Measurements from ENCODE around the gene EPPIN.

EPPIN gene

GRCh38 chr20:45555198-45555597 lies 8.0 kb upstream of the EPPIN start:
- TF ChIP-seq CTCF (IDR thresholded peaks at IDR 0.05; ENCODE audit: low read depth, low read length), result no peak
- no peak overlapping the region for H3K4me3 ChIP-seq (ENCODE audit: low read depth, low read length)

GRCh38 chr20:45552456-45552855 lies 5.3 kb upstream of the EPPIN start:
- no peak for TF ChIP-seq CTCF (IDR thresholded peaks at IDR 0.05; ENCODE audit: low read depth, low read length)
- H3K4me3 ChIP-seq (ENCODE audit: low read depth, low read length), result no peak overlapping the region

GRCh38 chr20:45550765-45551164 lies 3.6 kb upstream of the EPPIN start:
- H3K4me3 ChIP-seq (ENCODE audit: low read depth, low read length), result no peak overlapping the region
- no peak for TF ChIP-seq CTCF (IDR thresholded peaks at IDR 0.05; ENCODE audit: low read depth, low read length)

GRCh38 chr20:45548410-45548809 lies 1.2 kb upstream of the EPPIN start:
- no peak for TF ChIP-seq CTCF (IDR thresholded peaks at IDR 0.05; ENCODE audit: low read depth, low read length)
- H3K4me3 ChIP-seq (ENCODE audit: low read depth, low read length), result no peak overlapping the region

- TF ChIP-seq CTCF (IDR thresholded peaks at IDR 0.05; ENCODE audit: low read depth, low read length), result no peak
- no peak overlapping the region for H3K4me3 ChIP-seq (ENCODE audit: low read depth, low read length)
Measured at GRCh38 chr20:45545754-45546453, 1.3 kb downstream of the EPPIN start.

- TF ChIP-seq CTCF (IDR thresholded peaks at IDR 0.05; ENCODE audit: low read depth, low read length), result no peak
- no peak overlapping the region for H3K4me3 ChIP-seq (ENCODE audit: low read depth, low read length)
Measured at GRCh38 chr20:45545351-45545750, 1.9 kb downstream of the EPPIN start.

- no peak for TF ChIP-seq CTCF (IDR thresholded peaks at IDR 0.05; ENCODE audit: low read depth, low read length)
- no peak within 1 kb of the TSS for H3K4me3 ChIP-seq (ENCODE audit: low read depth, low read length)
Measured at GRCh38 chr20:45539382-45539781, 7.8 kb downstream of the EPPIN start, which contains the start of gene WFDC6. Gene WFDC6, minus strand, starts transcription at chr20:45539482. Its CDS starts 75 bp downstream, at chr20:45539407.
